ENCODE measurements around the gene MARF1. TPM values are rescaled to one million over a fixed set of nuclear protein-coding genes. Genes with fewer than 3 reads are reported as not detected.

MARF1 gene
- total RNA-seq, 4 donors from 2014 or later: 21.0 to 91.9 (median 42.2) TPM

MicroRNA genes within 50 kb of the gene (microRNA counts, 767-probe panel; counts per million panel counts)
- 0 to 1,255 counts per million in 2 donors for microRNA hsa-miR-484

Other genes with a start within 250 kb of the MARF1 start
- 10 to 100 TPM in 2 of 4 donors, 1 to 10 TPM in 2; 4.7 to 15.1 (median 11.8) TPM for gene MPV17L, start 247.4 kb downstream of the MARF1 start, total RNA-seq
- gene BMERB1, start 208.6 kb downstream of the MARF1 start, total RNA-seq: 10 to 100 TPM; 12.8 to 98.9 (median 39.2) TPM
- gene NDE1, start 7.1 kb upstream of the MARF1 start, total RNA-seq: 10 to 100 TPM; 23.8 to 53.4 (median 39.2) TPM
- 1,000 to 10,000 TPM in 2 of 4 donors, 100 to 1,000 TPM in 2; 447 to 1,893 (median 822) TPM for gene MYH11, start 213.9 kb upstream of the MARF1 start, total RNA-seq
- gene CEP20, start 245.4 kb upstream of the MARF1 start, total RNA-seq: 100 to 1,000 TPM in 1 of 4 donors, 10 to 100 TPM in 3; 13.8 to 101 (median 47.9) TPM

Data from uterus (tissue), 4 donors.